Activated naive CD8-positive, alpha-beta T cell treated with anti-CD3 and anti-CD28 coated beads, Interleukin-2, amount 10 ng/mL, durations not matched to agents 7 days and 5 days (primary cell): ENCODE data around the gene NDNF. TPM values are rescaled to one million over a fixed set of nuclear protein-coding genes. Genes with fewer than 3 reads are reported as not detected.

Source experiments
- ATAC-seq: fragments of 150-1000 bp; cut with Tn5 transposase; one replicate; pipeline ENCODE4 v1.10.0; 2021; ENCODE audit warnings: low read depth, moderate library complexity
- POLR2A ChIA-PET: fragments of 350-600 bp; sonication (Branson Sonifier 250); formaldehyde crosslinking; loops from one replicate; lab custom pipeline; 2021; ENCODE audit warnings: antibody characterized with exemption; lab: Charles Lee
- DNase-seq: peaks from one replicate; pipeline ENCODE4 v3.0.0; 2021
- H3K27ac Mint-ChIP-seq: one replicate; pipeline ENCODE4 v1.8.0; 2022; ENCODE audit warnings: mild to moderate bottlenecking, mixed read lengths
- H3K27me3 Mint-ChIP-seq: one replicate; pipeline ENCODE4 v1.8.0; 2022; ENCODE audit warnings: mild to moderate bottlenecking, moderate library complexity, mixed read lengths
- H3K36me3 Mint-ChIP-seq: one replicate; pipeline ENCODE4 v1.8.0; 2021; ENCODE audit warnings: mild to moderate bottlenecking, mixed read lengths
- H3K4me1 Mint-ChIP-seq: one replicate; pipeline ENCODE4 v1.8.0; 2021; ENCODE audit warnings: mixed read lengths
- H3K4me3 Mint-ChIP-seq: one replicate; pipeline ENCODE4 v1.8.0; 2022; ENCODE audit warnings: mild to moderate bottlenecking, moderate library complexity, mixed read lengths
- H3K9me3 Mint-ChIP-seq: one replicate; pipeline ENCODE4 v1.8.0; 2021; ENCODE audit warnings: mixed read lengths
- total RNA-seq, 2 experiments: library from RNA; stranded (reverse); gene quantifications; one replicate each; pipeline ENCODE4 v1.2.3, GENCODE V29; 2021

NDNF gene
- total RNA-seq, 2 experiments from 2014 or later, result 0.11 to 0.17 TPM

DNA sequence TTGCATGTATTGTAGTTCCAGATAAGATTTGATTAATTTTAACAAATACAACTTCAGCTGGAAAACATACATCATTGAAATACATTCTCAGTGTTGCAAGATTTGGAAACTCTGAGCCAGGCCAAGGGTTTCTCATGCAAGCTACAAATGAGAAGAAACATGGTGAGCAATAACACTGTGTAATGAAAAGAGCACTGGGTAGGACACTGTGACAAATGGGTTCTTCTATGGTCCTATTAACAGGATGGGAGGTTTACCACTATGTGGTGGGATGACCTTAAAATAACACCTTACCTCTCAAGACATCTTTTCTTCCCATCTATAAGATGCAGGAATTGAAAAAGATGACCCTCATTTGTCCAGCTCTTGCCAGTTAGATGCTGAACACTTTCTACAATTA, 19.6 kb upstream of the NDNF start:
- no peak for ATAC-seq
- POLR2A ChIA-PET, result interaction anchor here (0.7 kb wide), 1 partner anchor 1385 kb away, joined by 4 read pairs; no protein-coding TSS in a partner anchor
- Mint-ChIP-seq H3K27ac (no peak overlapping the region), H3K4me1 (no peaks in the 10 kb centered on the region), H3K9me3 (no peaks in the 10 kb centered on the region), H3K4me3 (no peak overlapping the region), H3K27me3 (no peaks in the 10 kb centered on the region), H3K36me3 (no peaks in the 10 kb centered on the region)
- no peak for DNase-seq

DNA sequence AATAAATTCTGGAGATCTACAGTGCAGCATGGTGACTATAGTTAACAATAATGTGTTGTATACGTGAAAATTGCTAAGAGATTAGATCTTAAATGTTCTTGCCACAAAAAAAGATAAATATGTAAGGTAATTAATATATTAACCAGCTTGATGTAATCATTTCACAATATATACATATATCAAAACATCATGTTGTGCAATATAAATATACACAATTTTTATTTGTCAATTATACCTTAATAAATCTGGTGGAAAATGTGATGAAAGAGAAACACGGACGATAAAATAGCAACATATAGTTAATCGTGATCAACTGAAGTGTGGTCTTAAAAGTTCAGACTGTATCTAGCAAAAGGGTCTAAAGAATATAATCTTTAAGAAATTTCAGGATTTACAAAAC, 16.5 kb upstream of the NDNF start:
- H3K4me1 Mint-ChIP-seq, result no peaks in the 10 kb centered on the region
- H3K36me3 Mint-ChIP-seq, result no peaks in the 10 kb centered on the region
- no peak for ATAC-seq
- peaks cover 6% of the 10 kb centered on the region for H3K27me3 Mint-ChIP-seq
- DNase-seq, result no peak
- no peak overlapping the region for H3K4me3 Mint-ChIP-seq
- no peaks in the 10 kb centered on the region for H3K9me3 Mint-ChIP-seq
- POLR2A ChIA-PET, result no interaction called here
- H3K27ac Mint-ChIP-seq, result no peak overlapping the region

- H3K4me1 Mint-ChIP-seq, result peaks cover 5% of the 10 kb centered on the region
- H3K27ac Mint-ChIP-seq, result no peak overlapping the region
- H3K27me3 Mint-ChIP-seq, result peaks cover 11% of the 10 kb centered on the region
- DNase-seq (no peak), ATAC-seq (no peak)
- POLR2A ChIA-PET, result no interaction called here
- peaks cover 2% of the 10 kb centered on the region for H3K36me3 Mint-ChIP-seq
- no peak overlapping the region for H3K4me3 Mint-ChIP-seq
- H3K9me3 Mint-ChIP-seq, result peaks cover 6% of the 10 kb centered on the region
Measured at GRCh38 chr4:121079376-121079775, 7.0 kb upstream of the NDNF start.

GRCh38 chr4:121077496-121077895, 5.2 kb upstream of the NDNF start:
- ATAC-seq, result no peak
- Mint-ChIP-seq H3K9me3 (peaks cover 6% of the 10 kb centered on the region), H3K27me3 (peaks cover 23% of the 10 kb centered on the region), H3K4me3 (no peak overlapping the region), H3K4me1 (peaks cover 16% of the 10 kb centered on the region), H3K27ac (no peak overlapping the region), H3K36me3 (peaks cover 2% of the 10 kb centered on the region)
- no peak for DNase-seq
- POLR2A ChIA-PET, result no interaction called here

DNA sequence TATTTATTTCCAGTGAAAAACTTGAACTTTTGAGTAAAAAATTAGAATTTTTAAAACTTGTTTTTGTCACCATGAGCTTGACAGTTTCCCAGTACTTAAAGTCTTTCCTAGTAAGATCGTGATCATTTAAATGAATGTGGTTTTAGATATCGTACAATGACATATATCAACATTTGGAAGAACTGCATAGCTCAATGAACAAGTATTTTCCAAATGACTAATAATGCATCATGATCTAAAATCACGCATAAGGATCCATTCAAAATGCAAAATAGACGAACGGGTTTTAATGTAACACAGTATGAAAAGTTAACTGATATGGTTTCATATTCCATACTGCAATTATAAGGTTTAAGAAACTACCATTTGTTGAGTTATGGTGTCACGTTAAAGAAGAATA, 4.1 kb upstream of the NDNF start:
- Mint-ChIP-seq H3K36me3 (no peaks in the 10 kb centered on the region), H3K4me3 (no peak overlapping the region), H3K4me1 (peaks cover 20% of the 10 kb centered on the region), H3K9me3 (peaks cover 6% of the 10 kb centered on the region), H3K27me3 (peaks cover 29% of the 10 kb centered on the region), H3K27ac (no peak overlapping the region)
- POLR2A ChIA-PET, result no interaction called here
- ATAC-seq (no peak), DNase-seq (no peak)

- Mint-ChIP-seq H3K9me3 (no peaks in the 10 kb centered on the region), H3K27ac (no peak overlapping the region), H3K4me3 (no peak overlapping the region), H3K4me1 (peaks cover 27% of the 10 kb centered on the region), H3K36me3 (no peaks in the 10 kb centered on the region), H3K27me3 (peaks cover 53% of the 10 kb centered on the region)
- no peak for DNase-seq
- no peak for ATAC-seq
- POLR2A ChIA-PET, result no interaction called here
Measured at GRCh38 chr4:121073672-121074381, 1.5 kb upstream of the NDNF start.

DNA sequence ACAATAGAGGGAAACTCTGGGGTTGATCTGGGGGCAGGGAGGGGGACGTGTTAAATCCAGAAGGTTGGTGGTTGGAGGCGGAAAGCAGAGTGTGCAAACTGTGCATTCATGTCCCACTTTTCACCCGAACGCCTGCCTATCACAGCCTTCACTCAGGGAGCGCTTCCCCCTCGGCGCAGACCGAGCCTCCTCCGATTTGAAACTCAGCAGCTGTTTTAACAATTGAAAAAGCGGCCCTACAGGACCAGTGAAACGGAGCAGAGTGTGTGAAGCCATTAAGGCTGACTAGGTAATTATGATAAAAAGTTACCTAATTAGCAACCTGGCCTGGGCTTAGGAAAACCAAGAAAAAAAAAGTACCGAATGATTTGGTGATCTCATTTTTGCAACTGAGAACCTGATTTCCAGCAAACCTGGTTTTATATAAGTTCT, 685 bp upstream of the NDNF start:
- peaks cover 22% of the 10 kb centered on the region for H3K4me1 Mint-ChIP-seq
- no peaks in the 10 kb centered on the region for H3K36me3 Mint-ChIP-seq
- peaks cover 59% of the 10 kb centered on the region for H3K27me3 Mint-ChIP-seq
- H3K4me3 Mint-ChIP-seq, result peak overlapping the region; percentile 90
- no peak overlapping the region for H3K27ac Mint-ChIP-seq
- no peak for DNase-seq
- H3K9me3 Mint-ChIP-seq, result no peaks in the 10 kb centered on the region
- POLR2A ChIA-PET, result no interaction called here
- ATAC-seq, result no peak

- ATAC-seq, result no peak
- H3K9me3 Mint-ChIP-seq, result no peaks in the 10 kb centered on the region
Measured at GRCh38 chr4:121071640-121072223, 603 bp downstream of the NDNF start.

DNA sequence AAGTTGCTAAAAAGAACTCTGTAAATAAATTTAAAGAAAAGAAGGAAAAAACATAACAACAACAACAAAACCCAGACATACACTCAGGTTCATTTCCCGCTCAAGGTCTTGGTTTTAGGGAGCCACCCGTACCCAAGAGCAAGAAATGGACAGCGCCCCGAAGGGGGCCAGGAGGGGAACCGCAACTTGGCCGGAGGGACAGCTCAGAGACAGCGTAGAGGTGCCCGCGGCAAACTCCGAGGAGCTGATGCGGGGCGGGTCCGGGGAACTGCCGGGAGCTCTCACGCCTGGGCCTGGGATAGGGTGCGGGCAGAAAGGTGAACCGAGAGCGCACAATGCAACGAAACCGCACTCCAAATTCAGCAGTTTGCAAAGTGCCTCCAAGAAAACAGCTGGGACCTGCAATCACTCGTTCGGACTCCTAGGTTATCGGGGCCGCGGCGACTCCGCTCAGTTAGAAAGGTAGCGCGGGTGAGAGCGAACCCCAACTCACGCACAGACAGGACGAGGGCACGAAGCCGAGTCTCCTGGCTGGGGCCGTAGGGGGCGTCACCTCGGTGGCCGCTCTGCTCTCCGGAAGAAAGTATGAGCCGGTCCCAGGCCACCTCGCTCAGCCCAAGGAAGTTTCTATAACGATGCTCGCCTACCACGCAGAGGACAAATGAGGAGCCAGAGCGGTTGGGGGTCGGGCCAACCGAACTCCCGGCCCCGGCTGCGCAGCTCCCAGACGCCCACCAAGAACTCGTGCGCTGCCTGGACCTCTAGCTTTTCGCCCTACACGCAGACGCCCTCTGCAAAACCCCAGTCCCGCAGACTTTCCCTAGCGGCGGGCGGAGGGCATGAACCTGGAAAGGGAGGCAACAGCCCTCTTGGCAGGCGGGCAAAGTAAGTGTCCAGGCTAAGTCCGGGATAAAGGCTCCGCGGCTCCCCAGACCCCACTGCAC, 1.4 kb downstream of the NDNF start:
- no peaks in the 10 kb centered on the region for H3K36me3 Mint-ChIP-seq

More at GRCh38 chr4:121071640-121072223, 603 bp downstream of the NDNF start:
- peaks cover 66% of the 10 kb centered on the region for H3K27me3 Mint-ChIP-seq
- no peak for DNase-seq
- peak overlapping the region; percentile 84 for H3K4me3 Mint-ChIP-seq
- POLR2A ChIA-PET, result interaction anchor here (0.6 kb wide), 1 partner anchor 85 kb away, joined by 3 read pairs; no protein-coding TSS in a partner anchor
- no peaks in the 10 kb centered on the region for H3K36me3 Mint-ChIP-seq
- peaks cover 22% of the 10 kb centered on the region for H3K4me1 Mint-ChIP-seq
- no peak overlapping the region for H3K27ac Mint-ChIP-seq

GRCh38 chr4:121070274-121070673, 2.1 kb downstream of the NDNF start:
- ATAC-seq (no peak), DNase-seq (no peak)
- Mint-ChIP-seq H3K27me3 (peaks cover 66% of the 10 kb centered on the region), H3K9me3 (no peaks in the 10 kb centered on the region), H3K4me3 (peak overlapping the region; percentile 34), H3K27ac (no peak overlapping the region), H3K36me3 (no peaks in the 10 kb centered on the region), H3K4me1 (peaks cover 22% of the 10 kb centered on the region)
- POLR2A ChIA-PET, result no interaction called here

More for the DNA sequence above, 1.4 kb downstream of the NDNF start:
- ATAC-seq, result peak; percentile 15
- H3K9me3 Mint-ChIP-seq, result no peaks in the 10 kb centered on the region
- POLR2A ChIA-PET, result interaction anchor here (0.6 kb wide), 1 partner anchor 85 kb away, joined by 3 read pairs; no protein-coding TSS in a partner anchor
- H3K27me3 Mint-ChIP-seq, result peaks cover 66% of the 10 kb centered on the region
- peak; percentile 49 for DNase-seq
- peak overlapping the region; percentile 84 for H3K4me3 Mint-ChIP-seq
- H3K27ac Mint-ChIP-seq, result no peak overlapping the region
- peaks cover 22% of the 10 kb centered on the region for H3K4me1 Mint-ChIP-seq

- Mint-ChIP-seq H3K27ac (no peak overlapping the region), H3K4me3 (no peak overlapping the region), H3K4me1 (peaks cover 22% of the 10 kb centered on the region), H3K27me3 (peaks cover 62% of the 10 kb centered on the region), H3K9me3 (no peaks in the 10 kb centered on the region), H3K36me3 (no peaks in the 10 kb centered on the region)
- ATAC-seq, result no peak
- DNase-seq, result no peak
- POLR2A ChIA-PET, result no interaction called here
Measured at GRCh38 chr4:121069430-121069829, 2.9 kb downstream of the NDNF start.

GRCh38 chr4:121064482-121064881, 7.9 kb downstream of the NDNF start:
- peaks cover 28% of the 10 kb centered on the region for H3K27me3 Mint-ChIP-seq
- no peaks in the 10 kb centered on the region for H3K36me3 Mint-ChIP-seq
- H3K4me1 Mint-ChIP-seq, result no peaks in the 10 kb centered on the region
- ATAC-seq (no peak), DNase-seq (no peak)
- POLR2A ChIA-PET, result no interaction called here
- H3K4me3 Mint-ChIP-seq, result no peak overlapping the region
- H3K9me3 Mint-ChIP-seq, result no peaks in the 10 kb centered on the region
- no peak overlapping the region for H3K27ac Mint-ChIP-seq

DNA sequence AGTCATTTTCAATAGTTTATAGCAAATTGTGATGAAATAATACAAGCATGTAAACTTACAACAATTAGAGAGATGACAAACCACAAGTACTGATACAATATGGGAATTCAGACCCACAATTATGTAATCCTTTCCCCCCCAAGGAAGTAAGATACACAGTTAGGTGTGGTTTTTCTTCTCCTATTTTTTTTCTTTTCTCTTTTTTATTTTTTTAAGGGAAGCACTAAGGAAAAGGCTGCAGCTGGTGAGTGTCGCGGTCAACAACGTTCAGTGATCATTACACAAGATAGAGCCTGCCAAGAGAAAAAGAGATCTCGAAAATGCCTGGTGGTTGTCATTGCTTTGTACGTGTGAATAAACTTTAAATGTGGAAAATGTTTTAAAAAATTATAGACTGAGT, 9.8 kb downstream of the NDNF start:
- Mint-ChIP-seq H3K4me1 (no peaks in the 10 kb centered on the region), H3K9me3 (no peaks in the 10 kb centered on the region), H3K27ac (no peak overlapping the region), H3K36me3 (no peaks in the 10 kb centered on the region), H3K27me3 (peaks cover 11% of the 10 kb centered on the region), H3K4me3 (no peak overlapping the region)
- POLR2A ChIA-PET, result no interaction called here
- ATAC-seq (no peak), DNase-seq (no peak)
